G401 (cell line): ENCODE data around the gene NUPR2. TPM values are rescaled to one million over a fixed set of nuclear protein-coding genes. Genes with fewer than 3 reads are reported as not detected.
"Not testable (repeated sequence)": the region's sequence is repeated elsewhere in the genome, so short reads cannot be mapped to it uniquely, and the experiment has no call there.

Experiments used
- DNase-seq: peaks from one replicate; pipeline ENCODE4 v3.0.0-alpha.2; 2015; ENCODE audit warnings: low spot score
- in situ Hi-C: cut with HindIII; loops from 2 replicates; pipeline ENCODE4 v1.10.0; 2016; ENCODE audit warnings: low sequenced_read_pairs, mixed read lengths
- total RNA-seq: library from RNA; depleted of rRNA; stranded (reverse); fragments of >200 nt; shearing (Covaris generic); gene quantifications from 2 replicates; pipeline ENCODE4 v1.2.3, GENCODE V29; 2014; rRNA removed

The NUPR2 gene
- total RNA-seq, 1 experiment from 2014 or later: not detected

GRCh38 chr7:56092388-56092787 lies 23.8 kb downstream of the NUPR2 start:
- in situ Hi-C loops, DNase-seq: not testable (repeated sequence)

- in situ Hi-C loops: no loop called here
- DNase-seq: peak; percentile 45
Observed at GRCh38 chr7:56091591-56091990, 24.6 kb downstream of the NUPR2 start.

- no peak for DNase-seq
- in situ Hi-C loops: no loop called here
Observed at GRCh38 chr7:56087445-56087844, 28.8 kb downstream of the NUPR2 start.

- in situ Hi-C loops: no loop called here
- DNase-seq: no peak
Observed at GRCh38 chr7:56086761-56087160, 29.5 kb downstream of the NUPR2 start.

GRCh38 chr7:56083150-56083785 lies 32.9 kb downstream of the NUPR2 start:
- peak; percentile 86 for DNase-seq
- in situ Hi-C loops: no loop called here

- no peak for DNase-seq
- in situ Hi-C loops: no loop called here
Observed at GRCh38 chr7:56081626-56082340, 34.4 kb downstream of the NUPR2 start.

GRCh38 chr7:56080726-56081435 lies 35.3 kb downstream of the NUPR2 start:
- DNase-seq, in situ Hi-C loops: not testable (repeated sequence)

GRCh38 chr7:56079450-56080185 lies 36.6 kb downstream of the NUPR2 start:
- in situ Hi-C loops: no loop called here
- DNase-seq: peak; percentile 93

GRCh38 chr7:56078196-56078595 lies 38.0 kb downstream of the NUPR2 start:
- no peak for DNase-seq
- in situ Hi-C loops: no loop called here

- in situ Hi-C loops: no loop called here
Observed at GRCh38 chr7:56077681-56078080, 38.5 kb downstream of the NUPR2 start.

GRCh38 chr7:56074371-56074791 lies 41.8 kb downstream of the NUPR2 start:
- peak; percentile 81 for DNase-seq
- in situ Hi-C loops: no loop called here

More at GRCh38 chr7:56077681-56078080, 38.5 kb downstream of the NUPR2 start:
- no peak for DNase-seq

- in situ Hi-C loops, DNase-seq: not testable (repeated sequence)
Observed at GRCh38 chr7:56066376-56066775, 49.8 kb downstream of the NUPR2 start.

Other genes with a start within 250 kb of the NUPR2 start
- 3.7 and 3.9 TPM in 2 replicates for gene ZNF713, start 229.0 kb downstream of the NUPR2 start, total RNA-seq
- gene MRPS17, start 164.5 kb downstream of the NUPR2 start, total RNA-seq: 32.1 and 39.7 TPM in 2 replicates
- 36.2 and 79.2 TPM in 2 replicates for gene NIPSNAP2, start 151.8 kb downstream of the NUPR2 start, total RNA-seq
- gene PSPH, start 65.0 kb downstream of the NUPR2 start, total RNA-seq: 69.1 and 70.9 TPM in 2 replicates
- gene CCT6A, start 64.7 kb downstream of the NUPR2 start, total RNA-seq: 412 and 507 TPM in 2 replicates
- 145 and 152 TPM in 2 replicates for gene SUMF2, start 52.1 kb downstream of the NUPR2 start, total RNA-seq
- not detected in 2 replicates for gene PHKG1, start 23.5 kb downstream of the NUPR2 start, total RNA-seq
- 654 and 762 TPM in 2 replicates for gene CHCHD2, start 9.9 kb downstream of the NUPR2 start, total RNA-seq